GM18511 (cell line): Measurements from ENCODE around the gene PLEKHH2.
A peak's percentile ranks its signal among the peaks of the same experiment; 100 is the strongest.
"Not testable (repeated sequence)": the region's sequence is repeated elsewhere in the genome, so short reads cannot be mapped to it uniquely, and the experiment has no call there.

Experiments used
- ATAC-seq: cut with Tn5 transposase; IDR thresholded peaks from one replicate; pipeline ENCODE4 v1.9.1; 2021; ENCODE audit warnings: mild to moderate bottlenecking, moderate library complexity; ENCODE audit not compliant: unreplicated experiment

PLEKHH2 gene

GRCh38 chr2:43636153-43636552 is 907 bp upstream of the PLEKHH2 start:
- not testable (repeated sequence) for ATAC-seq

DNA sequence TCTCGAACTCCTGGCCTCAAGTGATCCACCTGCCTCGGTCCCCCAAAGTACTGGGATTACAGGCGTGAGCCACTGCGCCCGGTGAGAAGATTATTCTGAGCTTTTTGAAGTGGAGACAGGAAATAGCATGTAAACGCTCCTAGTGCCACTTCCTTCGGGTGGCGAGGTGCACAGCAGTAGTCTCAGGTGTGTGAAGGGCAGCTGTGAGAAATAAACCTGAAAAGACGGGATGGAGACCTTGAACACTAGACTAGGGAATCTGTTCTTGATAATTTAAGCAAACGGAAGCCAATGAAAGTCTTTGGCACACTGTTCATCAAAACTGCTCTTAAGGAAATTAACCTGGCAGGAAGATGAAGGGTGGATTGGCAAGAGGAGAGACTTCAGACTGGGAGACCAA is 439 bp upstream of the PLEKHH2 start:
- ATAC-seq: peak; percentile 11

- ATAC-seq: no peak
These were observed 5.3 kb downstream of the PLEKHH2 start for GRCh38 chr2:43642363-43642762.

DNA sequence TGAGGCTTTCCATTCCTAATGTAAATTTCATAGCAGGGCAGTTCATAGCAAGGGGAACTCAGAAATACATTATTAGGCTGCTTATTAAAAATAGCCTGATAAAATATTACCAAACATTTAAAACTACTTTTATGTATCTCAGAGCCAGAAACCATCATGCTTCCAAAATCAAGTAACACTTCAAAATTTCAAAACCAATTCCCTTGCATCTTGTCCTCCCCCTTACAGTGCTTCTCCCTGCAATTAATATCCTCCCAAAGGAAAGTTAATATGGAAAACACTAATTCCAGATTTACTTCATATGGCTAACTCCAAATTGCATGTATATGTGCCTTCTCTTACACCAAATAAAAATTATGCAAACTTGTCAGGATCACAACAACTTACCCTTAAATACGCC is 6.6 kb downstream of the PLEKHH2 start:
- ATAC-seq: no peak

- no peak for ATAC-seq
These were observed 12.1 kb downstream of the PLEKHH2 start for GRCh38 chr2:43648994-43649701.

DNA sequence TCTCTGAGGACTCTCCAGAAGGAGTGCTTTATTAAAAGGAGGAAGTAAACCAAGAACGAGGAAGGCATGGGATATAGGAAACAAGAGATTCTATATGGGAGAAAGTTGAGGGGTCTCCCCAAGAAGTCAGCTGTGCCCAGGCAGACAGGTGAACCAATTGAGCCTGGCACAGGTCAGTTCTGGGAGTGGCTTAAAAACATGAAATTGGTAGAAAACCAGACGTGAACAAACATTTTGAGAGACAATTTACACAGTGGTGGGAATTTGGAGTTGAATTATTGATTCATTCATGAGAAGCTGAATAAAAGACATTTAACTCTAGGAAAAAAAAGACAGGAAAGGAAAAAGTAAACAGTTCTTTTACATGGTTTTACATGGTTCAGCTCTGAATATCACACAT is 16.4 kb downstream of the PLEKHH2 start:
- no peak for ATAC-seq

- no peak for ATAC-seq
These were observed 20.2 kb downstream of the PLEKHH2 start for GRCh38 chr2:43657241-43657640.

DNA sequence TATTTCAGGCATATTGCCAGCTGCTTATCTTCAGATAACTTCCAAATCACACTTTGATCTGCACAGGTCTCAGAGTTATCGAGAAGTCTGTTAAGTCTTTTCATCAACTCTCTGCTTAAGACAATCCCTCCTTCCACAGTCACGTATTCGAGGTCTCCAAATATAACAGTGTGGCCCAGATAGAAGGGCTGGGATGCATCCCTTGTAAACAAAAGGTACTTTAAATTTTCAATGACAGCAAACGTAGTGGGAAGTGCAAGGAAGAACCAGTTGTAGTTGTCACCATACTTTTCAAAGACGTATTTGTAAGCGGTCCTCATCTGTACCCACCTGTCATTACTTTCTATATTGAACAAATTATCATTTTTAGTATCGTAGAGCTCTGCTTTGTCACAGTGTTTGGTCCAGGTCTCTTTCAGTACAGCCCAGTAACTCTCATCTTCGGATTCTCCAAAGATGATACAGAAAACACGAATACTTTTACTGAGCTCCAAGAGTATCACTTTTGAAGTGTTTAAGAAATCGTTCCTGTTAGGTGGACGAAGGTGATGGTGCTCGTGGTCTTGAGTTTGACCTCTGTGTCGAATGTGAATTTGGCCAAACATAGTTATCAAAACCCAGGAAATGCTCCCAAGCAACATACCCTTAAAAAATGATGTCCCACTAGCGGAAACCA is 38.7 kb downstream of the PLEKHH2 start:
- no peak for ATAC-seq

DNA sequence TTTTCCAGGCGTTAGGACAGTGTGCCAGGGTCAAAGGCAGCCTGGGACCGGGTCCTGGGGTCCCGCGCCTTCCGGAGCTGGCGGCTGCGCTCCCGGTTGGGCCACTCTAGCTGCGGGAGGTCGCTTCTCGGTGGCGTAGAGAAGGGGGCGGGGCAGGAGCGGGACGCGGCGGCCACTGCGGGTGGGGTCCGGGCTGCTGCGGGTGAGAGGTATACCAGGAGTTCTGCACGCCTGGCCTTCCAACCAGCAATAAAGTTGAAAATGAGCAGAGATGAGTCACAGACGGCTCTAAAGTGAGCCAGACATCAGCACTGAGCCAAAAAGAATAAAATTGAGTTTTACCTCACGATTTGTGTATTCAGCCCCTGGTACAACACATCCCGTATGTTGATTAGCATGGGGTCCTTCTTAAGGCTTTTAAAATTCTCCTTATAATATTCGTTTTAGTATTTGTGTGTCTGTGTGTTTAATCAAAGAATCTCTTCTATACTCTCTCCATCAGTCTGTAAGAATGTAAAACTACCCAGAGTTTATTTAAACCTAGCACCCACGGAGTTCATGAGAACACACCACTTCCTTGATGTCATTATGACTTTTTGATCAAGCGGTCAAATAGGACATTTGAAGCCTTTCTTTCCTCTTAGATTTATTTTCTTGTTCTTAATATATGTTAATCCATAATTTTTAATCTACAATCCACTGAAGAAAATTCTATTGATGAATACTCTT is 39.4 kb downstream of the PLEKHH2 start, which contains the start of gene C1GALT1C1L:
Gene C1GALT1C1L (minus strand): TSS at position 108 of the 729 bp plus-strand sequence. CDS start 107 bp downstream, at position 1.
- ATAC-seq: no peak

DNA sequence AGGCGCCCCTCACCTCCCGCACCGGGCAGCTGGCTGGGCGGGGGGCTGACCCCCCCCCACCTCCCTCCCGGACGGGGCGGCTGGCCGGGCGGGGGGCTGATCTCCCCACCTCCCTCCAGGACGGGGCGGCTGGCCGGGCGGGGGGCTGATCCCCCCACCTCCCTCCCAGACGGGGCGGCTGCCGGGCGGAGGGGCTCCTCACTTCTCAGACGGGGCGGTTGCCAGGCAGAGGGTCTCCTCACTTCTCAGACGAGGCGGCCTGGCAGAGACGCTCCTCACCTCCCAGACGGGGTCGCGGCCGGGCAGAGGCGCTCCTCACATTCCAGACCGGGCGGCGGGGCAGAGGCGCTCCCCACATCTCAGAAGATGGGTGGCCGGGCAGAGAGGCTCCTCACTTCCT is 40.7 kb downstream of the PLEKHH2 start:
- ATAC-seq: not testable (repeated sequence)

GRCh38 chr2:43685357-43685756 is 48.3 kb downstream of the PLEKHH2 start:
- ATAC-seq: no peak

DNA sequence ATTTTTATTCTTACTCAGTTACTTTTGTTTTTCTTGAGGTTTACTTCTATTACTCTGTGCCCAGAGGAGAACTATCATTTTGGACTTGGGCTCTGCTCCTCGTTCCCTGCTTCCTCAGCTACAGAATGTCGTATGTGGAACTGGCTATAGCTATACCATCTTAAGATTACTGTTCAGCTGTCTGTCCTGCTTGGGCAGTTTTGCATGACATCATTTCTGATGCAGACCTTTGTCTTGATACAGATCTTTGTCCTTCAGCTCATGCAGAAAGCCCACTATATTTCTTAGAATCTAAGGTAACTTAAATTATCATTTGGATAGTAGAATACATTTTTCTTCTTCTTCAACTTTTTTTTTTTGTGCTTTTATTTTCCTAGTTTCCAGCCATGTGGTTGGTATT is 52.9 kb downstream of the PLEKHH2 start:
- no peak for ATAC-seq

DNA sequence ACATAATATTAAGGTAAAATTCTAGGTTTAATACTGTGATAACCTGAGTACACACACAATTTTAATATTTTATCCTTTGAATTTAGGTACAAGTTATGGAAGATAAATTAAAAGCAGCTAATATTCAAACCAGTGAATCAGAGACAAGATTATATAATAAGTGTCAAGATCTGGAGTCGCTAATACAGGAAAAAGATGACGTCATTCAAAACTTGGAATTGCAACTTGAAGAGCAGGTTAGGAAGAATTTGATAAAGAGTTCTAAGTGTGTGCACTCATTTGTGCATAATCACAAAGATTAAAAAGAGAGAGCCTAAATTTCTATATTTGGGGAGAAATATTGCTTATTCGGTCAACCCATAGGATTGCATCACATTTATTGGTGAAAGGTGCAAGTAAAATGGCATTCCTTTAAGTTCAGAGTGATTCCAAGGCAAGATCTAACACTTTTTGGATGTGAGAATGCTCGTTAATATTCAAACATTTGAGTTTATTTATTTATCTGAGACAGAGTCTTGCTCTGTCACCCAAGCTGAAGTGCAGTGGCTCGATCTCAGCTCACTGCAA is 55.5 kb downstream of the PLEKHH2 start:
- no peak for ATAC-seq

DNA sequence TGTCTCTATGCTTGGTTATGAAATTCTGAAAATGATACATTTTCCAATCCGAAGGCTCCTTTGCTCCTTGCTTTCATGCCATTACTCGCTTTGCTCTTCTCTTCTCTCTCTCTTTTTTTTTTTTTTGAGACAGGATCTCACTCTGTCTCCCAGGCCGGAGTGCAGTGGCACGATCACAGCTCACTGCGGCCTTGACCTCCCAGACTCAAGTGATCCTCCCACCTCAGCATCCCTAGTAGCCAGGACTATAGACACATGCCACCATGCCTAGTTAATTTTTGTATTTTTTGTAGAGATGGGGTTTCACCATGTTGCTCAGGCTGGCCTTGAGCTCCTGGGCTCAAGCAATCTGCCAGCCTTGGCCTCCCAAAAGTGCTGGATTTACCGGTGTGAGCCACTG is 61.1 kb downstream of the PLEKHH2 start:
- ATAC-seq: not testable (repeated sequence)

DNA sequence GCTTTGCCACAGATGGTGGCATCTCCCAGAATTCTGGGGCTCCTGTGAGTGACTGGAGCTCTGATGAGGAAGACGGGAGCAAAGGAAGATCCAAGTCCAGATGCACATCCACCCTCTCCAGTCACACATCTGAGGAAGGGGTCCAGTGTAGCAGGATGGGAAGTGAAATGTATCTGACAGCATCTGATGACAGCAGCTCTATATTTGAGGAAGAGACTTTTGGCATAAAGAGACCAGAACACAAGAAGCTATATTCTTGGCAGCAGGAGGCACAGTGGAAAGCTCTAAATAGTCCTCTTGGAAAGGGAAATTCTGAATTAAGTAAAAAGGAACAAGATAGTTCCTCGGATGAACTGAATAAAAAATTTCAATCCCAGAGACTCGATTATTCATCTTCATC is 62.7 kb downstream of the PLEKHH2 start:
- no peak for ATAC-seq

- no peak for ATAC-seq
These were observed 64.1 kb downstream of the PLEKHH2 start for GRCh38 chr2:43701111-43701510.

DNA sequence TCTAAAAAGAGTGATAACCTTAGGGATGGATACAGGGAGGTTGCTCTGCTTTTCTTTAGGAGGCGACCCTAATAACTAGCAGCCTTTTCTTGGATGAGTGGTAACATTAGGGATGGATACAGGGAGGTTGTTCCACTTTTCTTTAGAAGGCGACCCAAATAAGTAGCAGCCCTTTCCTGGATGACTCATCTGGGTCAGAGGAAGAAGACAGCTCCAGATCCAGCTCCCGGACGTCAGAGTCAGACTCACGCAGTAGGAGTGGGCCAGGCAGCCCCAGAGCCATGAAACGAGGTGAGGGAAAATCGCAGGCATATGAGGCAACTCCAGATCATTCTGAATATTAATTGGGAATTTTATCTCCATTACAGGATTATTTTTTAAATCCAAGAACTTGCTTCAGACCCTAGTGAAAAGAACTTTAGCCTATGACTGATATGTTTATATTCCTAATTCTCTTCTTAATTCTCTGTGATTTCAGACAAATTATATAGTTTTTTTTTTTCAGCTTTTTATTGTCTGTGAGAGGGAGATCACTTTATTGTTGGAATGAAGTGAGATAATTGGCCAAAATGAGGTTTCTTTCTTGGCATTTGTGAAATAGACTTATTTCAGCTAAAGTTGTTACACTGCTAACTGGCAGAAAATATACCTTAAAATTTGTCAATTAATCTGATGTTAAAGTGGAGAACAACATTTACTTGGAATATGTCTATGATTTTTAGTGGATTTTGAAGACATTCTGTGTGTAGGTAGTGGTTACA is 70.4 kb downstream of the PLEKHH2 start:
- ATAC-seq: no peak

GRCh38 chr2:43708178-43708577 is 71.1 kb downstream of the PLEKHH2 start:
- ATAC-seq: no peak

- no peak for ATAC-seq
These were observed 71.8 kb downstream of the PLEKHH2 start for GRCh38 chr2:43708891-43709290.

DNA sequence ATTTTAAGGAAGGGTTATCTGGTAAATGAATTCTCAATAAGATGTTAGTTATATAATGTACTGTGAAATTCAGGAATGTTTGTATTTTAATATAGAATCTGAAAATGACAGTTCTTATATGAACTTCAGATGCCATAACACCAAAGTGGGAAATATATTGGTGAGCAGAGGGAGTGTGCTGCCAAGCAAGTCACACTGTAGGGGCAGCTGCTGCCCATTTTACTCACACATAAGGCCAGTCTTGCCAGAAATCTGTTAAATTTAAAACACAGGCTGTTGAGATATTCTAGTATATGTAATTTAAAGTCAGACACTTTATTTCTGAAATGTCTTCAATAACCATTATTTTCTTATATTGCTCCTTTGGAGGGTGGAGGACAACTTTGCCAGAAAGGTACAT is 73.8 kb downstream of the PLEKHH2 start:
- no peak for ATAC-seq

GRCh38 chr2:43714164-43714563 is 77.1 kb downstream of the PLEKHH2 start:
- ATAC-seq: no peak
